Fibroblast of lung (primary cell): ENCODE results near the gene TANGO2.

Source experiments
- CTCF ChIP-seq, 2 donors: IDR thresholded peaks in 1 of 2; conservative IDR thresholded peaks in 1 of 2; 1 replicate in 1 of 2; 2 replicates in 1 of 2; pipeline ENCODE4 v1.5.1; 2011 to 2012; ENCODE audit warnings: low read length in 2 of 2, control low read depth in 1 of 2, inconsistent platforms in 1 of 2, low read depth in 1 of 2, mild to moderate bottlenecking in 1 of 2
- EZH2 ChIP-seq: IDR thresholded peaks from 2 replicates; pipeline ENCODE4 v1.5.1; 2012; ENCODE audit warnings: low read length, control low read depth, mild to moderate bottlenecking; ENCODE audit errors: missing control alignments

DNA sequence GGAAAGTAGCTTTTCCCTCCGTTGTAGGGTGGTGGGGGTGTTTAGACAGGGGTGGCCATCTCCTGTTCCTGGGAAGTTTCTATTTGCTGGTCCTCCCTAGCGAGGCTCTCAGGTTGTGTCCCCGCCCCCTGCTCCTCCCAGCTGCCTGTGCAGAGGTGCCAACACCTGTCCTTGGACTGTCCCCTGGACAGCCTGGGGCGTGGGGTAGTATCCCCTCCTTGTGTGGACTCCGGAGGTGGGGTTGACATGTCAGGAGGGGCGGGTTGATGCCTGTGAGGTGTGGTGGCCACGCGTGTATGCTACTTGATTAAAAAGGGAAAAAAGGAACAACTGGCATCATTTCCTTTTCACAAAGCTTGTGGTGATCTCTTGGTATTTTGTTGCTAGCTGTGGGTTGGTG is 80.7 kb downstream of the TANGO2 start:
- TF ChIP-seq CTCF (conservative IDR thresholded peaks at IDR 0.05 in 1 of 2, IDR thresholded peaks at IDR 0.05 in 1 of 2; ENCODE audit: low read depth in 1 of 2, low read length in 2 of 2) = no peak
- TF ChIP-seq EZH2 = no peak
